GM21528 (cell line): ENCODE data around the gene FNDC3B.

Experiments used
- ATAC-seq: cut with Tn5 transposase; IDR thresholded peaks from one replicate; pipeline ENCODE4 v1.9.1; 2021; ENCODE audit warnings: mild to moderate bottlenecking, moderate library complexity; ENCODE audit not compliant: unreplicated experiment, low FRiP score

FNDC3B gene

DNA sequence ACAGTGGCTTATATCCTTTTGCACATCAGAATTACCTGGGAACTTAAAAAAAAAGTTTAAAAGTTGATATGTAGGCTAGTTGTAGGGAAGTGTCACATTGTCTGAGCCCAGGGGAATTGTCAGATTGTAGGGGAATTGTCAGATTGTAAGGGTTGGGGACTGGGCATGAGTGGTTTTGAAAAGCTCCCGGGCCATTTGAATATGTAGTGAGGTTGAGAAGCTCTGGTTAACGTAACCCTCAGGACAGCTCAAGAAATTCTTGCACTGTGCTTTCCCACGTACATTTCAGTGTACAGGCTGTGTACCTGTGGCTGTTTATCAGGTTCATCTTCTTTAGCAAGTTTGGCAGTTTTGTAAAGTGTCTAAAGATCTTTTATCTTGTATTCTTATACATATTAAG lies 107.0 kb downstream of the FNDC3B start:
- no peak for ATAC-seq

DNA sequence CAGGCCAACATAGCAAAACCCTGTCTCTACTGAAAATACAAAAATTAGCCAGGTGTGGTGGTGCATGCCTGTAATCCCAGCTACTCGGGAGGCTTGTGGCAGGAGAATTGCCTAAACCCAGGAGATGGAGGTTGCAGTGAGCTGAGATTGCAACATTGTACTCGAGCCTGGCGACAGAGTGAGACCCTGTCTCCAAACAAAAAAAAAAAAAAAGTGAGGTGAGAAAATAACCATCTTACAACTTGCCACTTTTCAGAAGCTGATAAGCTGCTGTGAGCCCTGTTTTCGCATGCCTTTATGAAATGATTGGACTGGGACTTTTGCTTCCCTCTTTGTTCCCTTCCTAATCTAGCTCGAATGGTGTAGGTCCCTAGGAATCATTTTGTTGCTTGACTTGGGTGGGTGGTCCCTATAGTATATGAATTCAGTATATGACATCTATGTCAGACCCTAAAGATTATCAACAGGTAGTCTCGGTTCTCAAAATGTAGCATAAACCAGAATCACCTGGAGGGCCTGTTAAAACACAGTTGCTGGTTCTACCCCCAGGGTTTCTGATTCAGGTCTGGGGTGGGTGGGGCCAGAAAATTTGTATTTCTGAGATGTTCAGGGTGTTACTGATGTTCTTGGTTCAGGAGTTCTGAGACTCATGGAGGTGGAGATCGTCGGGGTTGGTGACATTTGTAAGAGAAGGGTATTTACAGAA lies 107.9 kb downstream of the FNDC3B start:
- no peak for ATAC-seq

DNA sequence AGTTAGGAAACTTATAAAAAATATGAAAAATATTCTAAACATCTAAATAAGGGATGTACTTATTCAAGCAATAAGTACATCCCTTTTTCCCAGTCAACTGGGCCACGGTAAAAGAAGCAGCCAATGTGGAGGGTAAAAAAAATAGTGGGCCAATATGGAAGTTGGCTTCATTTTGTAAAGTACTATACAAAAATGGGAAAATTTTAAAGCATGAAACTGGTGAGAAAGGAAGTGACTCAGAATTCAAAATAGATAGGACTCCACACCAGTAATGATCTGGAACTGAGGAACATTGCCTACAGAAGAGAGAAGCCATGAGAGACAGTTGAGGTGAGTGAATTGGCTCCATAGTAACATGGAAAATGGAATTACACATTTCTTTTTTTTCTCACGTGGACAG lies 108.9 kb downstream of the FNDC3B start:
- no peak for ATAC-seq

DNA sequence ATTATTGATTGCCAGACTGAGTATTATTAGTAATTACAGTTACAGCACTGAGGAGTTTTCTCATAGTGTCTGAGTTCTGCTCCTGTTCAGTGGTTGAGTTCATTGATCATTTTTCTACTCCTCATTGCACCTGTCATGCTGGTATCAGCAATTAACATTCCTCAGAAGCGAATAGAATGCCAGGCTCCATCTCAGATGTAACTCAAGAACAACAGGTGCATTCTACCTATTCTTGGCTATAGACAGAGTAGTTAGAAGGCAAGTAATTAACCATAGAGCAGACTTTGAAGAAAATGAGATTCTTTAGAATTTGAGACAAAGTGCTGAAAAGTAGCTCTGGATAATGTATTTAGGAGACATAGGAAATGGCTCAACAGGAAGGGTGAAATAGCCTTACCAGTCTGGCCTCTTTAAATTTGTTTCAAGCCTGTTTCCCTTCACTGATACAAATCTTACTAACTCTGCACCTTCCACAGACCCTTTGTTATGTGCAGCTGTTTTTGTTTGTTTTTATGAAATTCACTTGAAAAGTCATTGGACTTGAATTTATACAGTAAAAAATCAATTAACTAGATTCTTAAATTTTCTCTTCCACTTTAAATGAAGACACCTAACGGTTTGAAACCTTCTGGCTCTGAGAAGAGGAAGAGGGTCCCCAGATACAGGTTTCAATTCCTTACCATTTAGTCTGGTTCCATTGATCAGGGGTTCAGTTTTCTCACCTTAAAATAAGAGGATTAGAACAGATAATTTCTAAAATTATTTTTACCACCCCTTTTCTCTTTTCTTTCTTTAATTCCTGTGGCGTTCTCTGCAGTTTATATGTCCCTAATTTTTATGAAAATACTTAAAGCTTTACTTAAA lies 109.6 kb downstream of the FNDC3B start:
- ATAC-seq: no peak

DNA sequence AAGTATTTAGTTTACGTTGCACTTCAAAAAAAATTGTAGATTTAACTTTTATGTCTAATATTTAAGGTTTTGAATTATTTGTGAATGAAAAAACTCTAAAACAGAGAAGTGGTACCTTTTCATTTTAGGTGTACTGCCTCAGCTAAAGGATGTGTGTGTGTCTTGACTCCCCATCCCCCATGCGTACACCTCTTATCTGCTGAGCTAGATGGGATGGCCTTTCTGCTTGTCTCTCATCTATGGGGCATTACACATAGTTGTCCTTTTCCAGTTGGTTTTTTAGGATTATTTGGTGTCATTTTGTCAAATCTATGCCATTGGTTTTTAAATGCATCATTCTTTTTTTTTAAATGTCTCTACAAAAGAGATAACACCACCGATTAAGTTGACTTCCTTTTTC lies 110.9 kb downstream of the FNDC3B start:
- ATAC-seq: no peak

DNA sequence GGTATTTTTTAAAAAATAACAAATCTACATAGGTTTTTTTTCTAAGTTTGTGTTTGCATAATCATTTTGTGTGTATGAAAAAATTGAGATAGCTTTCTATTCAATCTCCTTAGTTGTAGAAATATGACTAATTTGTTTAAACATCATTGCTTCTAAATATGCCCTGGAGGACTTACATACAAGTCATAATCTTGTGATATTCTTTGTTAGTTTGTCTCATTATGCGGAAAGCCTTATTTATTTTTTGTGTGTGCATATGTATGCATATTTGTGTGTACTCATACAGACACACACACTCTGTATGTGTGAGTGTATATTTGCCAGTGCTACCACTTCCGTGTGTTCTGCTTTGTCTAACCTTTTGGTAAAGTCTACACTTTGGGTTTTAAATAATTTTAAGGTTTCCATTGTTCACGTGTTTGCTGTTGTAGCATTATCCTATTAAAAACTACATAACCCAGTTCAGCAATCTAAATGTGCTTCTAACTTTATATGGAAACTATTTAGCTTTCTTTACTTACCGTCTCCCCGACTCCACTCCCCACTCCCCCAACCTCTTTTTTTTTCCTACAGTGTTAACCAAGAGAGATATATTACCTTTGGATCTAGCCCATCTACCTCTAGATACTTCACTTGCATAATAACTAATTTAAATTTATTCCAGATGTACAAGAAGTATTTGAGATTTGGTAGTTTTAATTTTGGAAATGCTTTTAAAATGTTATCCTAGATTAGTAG lies 111.7 kb downstream of the FNDC3B start:
- ATAC-seq: no peak

DNA sequence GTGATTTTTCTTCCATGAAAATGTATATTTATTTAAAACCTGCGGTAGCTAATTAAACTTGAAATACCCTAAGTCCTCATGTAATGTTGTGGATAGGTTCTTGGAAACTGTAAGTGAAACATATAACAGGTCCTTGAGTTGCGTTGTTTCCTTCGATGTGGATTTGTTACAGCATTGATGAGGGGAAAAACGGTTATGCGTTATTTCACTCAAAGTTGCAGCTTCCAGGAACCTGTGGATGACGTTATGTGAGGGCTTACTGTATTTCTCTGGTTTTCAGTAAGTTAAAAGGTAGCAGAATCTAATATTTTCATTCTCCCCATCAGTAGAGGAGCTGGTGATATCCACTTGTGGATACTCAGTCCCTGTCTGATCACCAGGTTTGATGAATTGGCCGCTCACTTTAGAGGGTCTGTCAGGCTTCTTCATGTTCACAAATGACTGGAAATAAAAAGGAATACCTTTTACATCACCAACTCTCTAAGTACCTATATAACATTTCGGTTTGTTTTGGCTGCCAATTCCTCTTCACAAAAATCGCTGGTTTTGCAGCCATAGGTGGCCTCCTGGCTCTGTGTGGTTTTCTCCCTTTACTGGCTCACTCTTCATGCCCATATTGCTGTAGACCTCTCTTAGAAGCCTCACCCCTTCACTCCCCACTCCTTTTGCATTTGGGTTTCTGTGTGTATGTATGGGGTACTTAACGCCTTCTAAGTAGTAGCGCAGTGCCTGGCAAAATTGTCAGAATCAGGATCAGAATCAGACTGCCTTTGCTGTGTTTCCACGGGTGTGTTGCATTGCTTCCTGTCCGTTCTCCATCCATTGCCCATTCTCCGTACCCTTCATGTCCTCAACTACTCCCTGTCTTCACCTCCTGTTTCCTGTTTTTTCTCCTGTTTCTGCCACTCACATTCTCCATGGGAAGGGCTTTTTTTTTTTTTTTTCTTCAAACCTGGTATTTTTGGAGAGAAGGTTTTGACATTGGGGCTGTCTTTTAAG lies 112.6 kb downstream of the FNDC3B start:
- ATAC-seq: no peak

DNA sequence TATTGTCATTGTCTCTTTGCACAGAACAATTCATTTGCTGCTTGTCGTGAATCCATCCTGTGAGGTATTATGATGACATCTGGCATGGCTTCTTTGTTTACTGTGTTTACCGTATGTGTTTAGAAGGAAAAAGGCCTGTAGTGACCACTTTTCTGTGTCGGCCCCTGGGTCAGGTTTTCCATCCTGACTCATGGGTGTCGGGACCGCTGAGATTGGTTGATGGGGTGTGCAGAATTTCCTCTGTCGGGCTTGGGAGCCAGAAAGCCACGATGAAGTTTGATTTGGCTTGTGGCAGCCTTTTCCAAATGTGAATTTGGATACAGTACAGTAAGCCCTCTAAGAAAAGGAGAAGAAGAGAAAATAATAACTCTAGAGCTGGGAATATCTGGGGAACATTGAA lies 113.5 kb downstream of the FNDC3B start:
- ATAC-seq: no peak

DNA sequence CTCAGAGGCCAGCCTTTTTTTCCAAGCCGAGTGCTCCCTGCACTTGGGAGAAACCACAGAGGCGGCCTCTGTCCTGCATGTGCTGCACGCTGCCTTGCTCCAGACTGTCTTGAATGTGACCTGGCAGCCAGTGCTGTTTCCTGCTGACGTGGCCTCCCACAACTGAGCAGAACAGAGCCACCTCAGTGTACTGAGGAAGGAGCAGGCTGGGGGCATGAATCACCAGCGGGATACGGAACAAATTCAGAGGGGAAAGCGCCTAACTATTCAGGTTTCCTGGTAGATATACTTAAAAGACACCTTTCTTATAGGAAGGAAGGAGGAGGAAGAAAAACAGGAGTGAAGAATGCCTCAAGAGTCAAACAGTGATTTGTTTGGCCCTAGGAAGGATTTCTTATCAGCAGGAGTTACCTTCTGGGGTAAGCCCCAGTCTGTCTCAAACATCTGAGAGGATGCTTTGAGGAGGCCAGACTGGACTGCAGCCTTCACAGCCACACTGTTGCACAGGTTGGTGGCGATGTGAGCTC lies 114.0 kb downstream of the FNDC3B start:
- peak; percentile 56 for ATAC-seq

DNA sequence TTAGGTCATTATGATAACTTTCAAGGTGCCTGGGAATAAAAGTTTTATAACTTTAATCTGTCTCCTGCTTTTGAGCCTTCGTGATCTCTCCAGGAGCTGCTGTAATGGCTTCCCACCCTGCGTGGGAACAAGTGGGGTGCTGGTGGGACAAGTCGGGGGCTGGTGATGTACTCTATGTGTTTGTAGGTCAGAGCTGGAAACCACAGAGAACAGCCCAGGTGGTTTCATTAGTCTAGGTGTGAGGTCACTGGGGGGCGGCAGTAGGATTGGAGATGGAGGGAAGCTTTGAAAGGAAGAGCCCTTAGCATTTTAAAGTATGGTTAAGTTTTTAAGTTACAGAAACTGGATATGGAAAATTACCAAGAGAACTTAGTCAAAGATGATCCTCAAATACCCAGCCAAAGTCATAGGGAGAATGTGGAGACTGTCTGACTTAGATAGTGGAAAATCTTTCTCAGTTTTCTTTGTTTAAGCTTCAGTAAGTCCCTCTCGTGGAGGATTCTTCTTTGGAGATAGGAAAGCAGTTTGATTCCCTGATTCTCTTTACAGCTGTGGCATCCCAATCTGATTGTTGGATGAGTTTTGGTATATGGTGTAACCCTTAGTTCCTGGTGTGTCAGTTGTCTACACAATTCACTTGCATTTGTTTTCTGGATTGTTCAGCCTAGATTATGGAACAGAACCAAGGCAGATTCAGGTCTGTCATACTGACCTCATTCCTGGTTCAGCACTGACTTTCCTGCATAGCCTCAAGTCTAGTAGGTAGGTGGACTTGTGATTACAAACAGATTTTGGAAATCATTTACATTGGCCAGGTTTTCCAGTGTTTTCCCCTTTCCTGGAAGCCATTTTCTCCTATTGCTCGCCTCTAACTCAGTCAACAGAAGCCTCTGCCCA lies 115.6 kb downstream of the FNDC3B start:
- peak; percentile 66 for ATAC-seq

DNA sequence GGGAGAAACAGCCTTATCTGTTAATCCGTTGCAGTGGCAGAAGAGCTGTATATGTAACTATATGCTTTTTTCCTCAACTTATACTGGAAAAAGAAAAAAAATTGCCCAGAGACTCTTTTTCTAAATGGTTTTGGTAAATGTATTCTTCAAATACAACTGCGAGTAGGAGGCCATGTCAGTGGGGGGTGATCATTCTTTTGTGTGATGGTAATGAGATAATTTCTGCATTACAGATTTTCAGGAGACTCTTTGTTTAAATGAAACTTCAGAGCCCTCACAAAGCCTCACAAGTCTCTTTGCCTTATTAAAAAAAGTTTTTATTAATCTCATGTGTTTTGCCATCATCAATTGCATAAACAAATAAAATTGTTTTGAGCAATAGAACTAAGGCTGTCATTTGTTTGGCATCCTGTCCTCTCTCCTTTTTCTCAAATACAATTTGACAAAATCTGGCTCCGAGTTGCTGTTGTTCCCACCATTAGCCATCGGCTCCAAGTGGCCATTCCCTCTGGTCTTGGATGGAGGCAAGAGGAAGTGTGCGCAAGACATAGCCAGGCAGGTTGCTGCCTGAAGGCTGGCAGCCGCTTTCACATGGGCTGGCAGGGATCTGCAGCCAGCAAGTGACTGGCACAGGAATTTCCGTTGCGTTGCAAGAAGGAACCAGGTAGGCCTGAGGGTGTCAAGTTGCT lies 116.7 kb downstream of the FNDC3B start:
- ATAC-seq: no peak

DNA sequence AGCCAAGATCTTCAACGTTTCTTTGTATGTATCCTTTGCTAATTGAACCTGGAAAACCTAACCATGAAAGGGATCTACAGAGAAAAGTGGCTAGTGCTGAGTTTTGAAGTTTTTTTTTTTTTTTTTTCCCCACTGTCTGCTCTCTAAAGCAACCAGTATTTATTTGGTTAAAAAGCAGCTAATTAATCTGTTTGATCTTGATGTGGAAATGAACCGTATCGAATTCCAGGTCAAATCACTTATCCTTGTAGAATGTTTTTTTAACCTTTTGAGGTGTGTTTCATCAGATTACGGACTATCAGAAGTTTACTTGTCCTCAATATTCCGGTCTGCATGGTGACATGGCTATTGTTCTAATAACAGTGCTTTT lies 117.2 kb downstream of the FNDC3B start:
- ATAC-seq: no peak

DNA sequence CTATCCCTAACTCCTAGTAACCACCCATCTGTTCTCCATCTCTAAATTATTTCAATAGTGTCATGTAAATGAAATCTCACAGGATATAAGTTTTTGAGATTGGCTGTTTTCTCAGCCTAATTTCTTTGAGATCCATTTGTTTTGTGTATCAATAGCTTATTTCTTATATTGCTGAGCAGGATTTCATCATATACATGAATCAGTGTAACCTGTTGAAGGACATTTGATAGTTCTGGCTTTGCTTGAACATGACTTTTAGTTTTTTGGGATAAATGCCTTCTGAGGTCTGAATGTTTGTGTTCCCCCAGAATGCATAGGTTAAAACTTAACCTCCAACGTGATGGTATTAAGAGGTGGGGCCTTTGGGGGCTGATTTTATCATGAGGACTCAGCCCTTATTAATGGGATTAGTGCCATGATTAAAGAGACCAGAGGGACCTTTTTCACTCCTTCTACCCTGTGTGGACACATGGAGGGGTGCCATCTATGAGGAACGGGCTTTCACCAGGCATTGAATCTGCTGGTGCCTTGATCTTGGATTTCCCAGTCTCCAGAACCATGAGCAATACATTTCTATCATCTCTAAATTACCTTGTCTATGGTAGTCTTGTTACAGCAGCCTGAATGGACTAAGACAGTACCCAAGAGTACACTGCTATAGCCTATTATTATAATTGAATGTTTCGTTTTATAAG lies 118.3 kb downstream of the FNDC3B start:
- no peak for ATAC-seq

DNA sequence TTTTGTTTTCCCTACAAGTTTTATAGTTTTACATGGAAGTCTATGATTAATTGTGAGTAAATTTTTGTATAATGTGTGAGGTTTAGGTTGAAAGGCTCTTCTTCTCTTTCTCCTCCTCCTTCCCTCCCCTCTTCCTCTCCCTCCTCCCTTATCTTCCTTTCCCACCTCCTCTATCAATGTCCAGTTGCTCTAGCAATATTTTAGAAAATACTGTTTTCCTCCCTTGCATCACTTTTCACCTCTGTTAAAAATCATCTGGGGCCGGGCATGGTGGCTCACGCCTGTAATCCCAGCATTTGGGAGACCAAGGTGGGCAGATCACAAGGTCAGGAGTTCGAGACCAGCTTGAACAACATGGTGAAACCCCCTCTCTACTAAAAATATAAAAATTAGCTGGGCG lies 119.4 kb downstream of the FNDC3B start:
- ATAC-seq: no peak

DNA sequence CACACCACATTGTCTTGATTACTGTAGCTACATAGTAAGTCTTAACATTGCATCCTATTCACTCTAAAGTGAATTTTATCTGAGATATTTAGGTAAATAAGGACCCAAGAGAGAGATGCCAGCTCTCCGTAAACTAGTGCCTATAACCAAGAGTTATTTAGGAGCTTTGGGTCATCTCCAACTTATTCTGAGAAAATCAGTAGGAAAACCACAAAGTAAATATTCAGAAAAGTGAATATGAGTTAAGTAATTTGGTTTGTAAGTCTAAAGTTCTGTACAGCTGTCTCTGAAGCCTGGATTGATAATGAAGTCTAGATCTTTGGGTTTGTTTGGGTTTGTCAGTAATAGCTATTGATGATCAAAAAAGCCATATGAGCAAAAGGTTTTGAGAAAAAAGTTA lies 120.0 kb downstream of the FNDC3B start:
- ATAC-seq: no peak

DNA sequence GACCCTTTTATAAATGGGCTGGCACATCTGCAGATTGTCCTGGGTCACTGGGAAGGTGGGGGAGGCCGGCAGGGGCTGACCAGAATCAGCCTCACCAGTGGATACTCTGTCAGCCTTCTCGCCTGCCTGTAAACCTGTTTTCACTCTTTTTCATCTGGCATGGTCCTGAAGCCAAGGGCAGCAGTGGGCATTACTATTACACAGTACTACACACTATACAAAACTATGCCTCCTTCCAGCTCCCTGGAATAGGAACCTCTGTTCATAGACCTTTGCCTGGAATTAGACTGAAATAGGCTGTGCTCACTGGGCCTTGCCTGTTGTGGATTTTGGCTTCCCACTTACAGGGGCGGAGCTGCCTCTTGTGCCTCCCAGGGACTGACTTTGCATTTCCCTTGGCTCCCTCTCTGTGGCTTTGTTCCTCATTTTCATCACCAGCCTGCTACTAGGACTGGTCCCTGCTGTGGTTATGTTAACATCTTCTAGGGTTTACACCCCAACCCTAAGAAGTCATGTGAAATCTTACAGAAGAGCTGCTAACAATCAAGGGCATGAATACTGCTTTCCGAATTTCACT lies 120.7 kb downstream of the FNDC3B start:
- ATAC-seq: no peak

DNA sequence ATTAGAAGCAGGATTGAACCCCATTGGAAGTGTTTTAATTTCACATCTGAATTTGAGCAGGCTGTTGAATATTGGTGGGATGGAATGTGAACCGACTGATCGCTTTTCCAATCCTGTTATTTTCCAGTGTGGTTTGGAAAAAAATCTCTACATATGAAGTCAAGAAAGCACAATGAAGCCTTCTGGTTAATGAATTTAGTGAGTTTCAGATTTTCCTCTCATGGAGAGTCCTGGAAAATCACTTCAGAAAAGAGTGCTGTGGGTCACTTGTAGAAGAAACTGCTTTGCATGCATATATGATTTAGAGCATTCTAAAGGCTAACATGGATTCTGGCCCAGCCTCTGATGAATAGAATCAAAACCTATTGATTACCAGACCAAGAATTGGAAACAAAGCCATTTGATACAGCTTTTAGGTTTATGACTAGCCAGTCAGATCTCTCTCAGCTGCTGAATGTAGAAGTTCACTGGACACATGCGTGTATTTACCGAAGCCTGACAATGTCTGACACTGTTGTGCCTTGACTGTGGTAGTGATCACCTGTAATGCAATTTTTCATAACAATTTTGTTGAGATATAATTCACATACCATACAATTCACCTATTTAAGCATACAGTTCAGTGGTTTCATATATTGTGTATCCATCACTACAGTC lies 121.9 kb downstream of the FNDC3B start:
- no peak for ATAC-seq
